Endothelial cell of umbilical vein (primary cell): ENCODE data around the gene FOCAD. TPM values are rescaled to one million over a fixed set of nuclear protein-coding genes. Genes with fewer than 3 reads are reported as not detected.

Experiments used
- BruUV-seq: library from RNA; stranded (reverse); fragments of 400-500 nt; replicated peaks from 2 replicates; lab custom pipeline; 2021; lab: Mats Ljungman, UMichigan
- CTCF ChIA-PET: fragments of 300-600, 350-600 bp; sonication (Branson Sonifier 250); formaldehyde crosslinking; loops from one replicate; lab custom pipeline; 2021; ENCODE audit warnings: antibody characterized with exemption, inconsistent platforms; lab: Charles Lee
- POLR2A ChIA-PET: fragments of 300-600, 350-600 bp; sonication (Branson Sonifier 250); formaldehyde crosslinking; loops from one replicate; lab custom pipeline; 2021; ENCODE audit warnings: antibody characterized with exemption, inconsistent platforms; lab: Charles Lee
- DNase-seq: peaks from one replicate; pipeline ENCODE4 v3.0.0-alpha.2; 2011; ENCODE audit warnings: low read depth, low spot score
- FAIRE-seq: peaks from 2 replicates; lab custom pipeline; 2011; peaks lifted over from hg19 to GRCh38; lab: Jason Lieb, UNC
- H2AFZ ChIP-seq: 2 replicates; pipeline ENCODE4 v1.6.0; 2012; ENCODE audit warnings: low read depth, low read length, control low read depth, inconsistent platforms
- H3K27ac ChIP-seq: 2 replicates; pipeline ENCODE4 v1.5.1; 2011; ENCODE audit warnings: low read depth, mild to moderate bottlenecking, control low read depth, low read length, moderate library complexity; ENCODE audit not compliant: insufficient read depth
- H3K27me3 ChIP-seq, 2 experiments: 2 replicates each; pipeline versions ENCODE4 v1.6.0 to v1.6.1; 2011; ENCODE audit warnings: low read length in 2 of 2, mixed read lengths in 1 of 2; ENCODE audit not compliant: control insufficient read depth in 2 of 2, insufficient read depth in 2 of 2
- H3K36me3 ChIP-seq, 2 experiments: 2 replicates in 1 of 2; 3 replicates in 1 of 2; pipeline ENCODE4 v1.5.1; 2011; ENCODE audit warnings: low read length in 2 of 2, mild to moderate bottlenecking in 1 of 2, moderate library complexity in 1 of 2; ENCODE audit not compliant: control insufficient read depth in 2 of 2, insufficient read depth in 2 of 2; ENCODE audit errors: extremely low read depth in 1 of 2
- H3K4me1 ChIP-seq: 3 replicates; pipeline ENCODE4 v1.5.1; 2011; ENCODE audit warnings: mild to moderate bottlenecking, low read length; ENCODE audit not compliant: control insufficient read depth, insufficient read depth; ENCODE audit errors: extremely low read depth
- H3K4me2 ChIP-seq: 2 replicates; pipeline ENCODE4 v1.6.1; 2011; ENCODE audit warnings: low read length, control low read depth, mixed read lengths; ENCODE audit not compliant: insufficient read depth
- H3K4me3 ChIP-seq, 3 experiments: fragments of 200-600 bp in 1 of 3; sonication (generic), shearing (Covaris generic) in 1 of 3; replicated peaks in 1 of 3; 2 replicates each; pipeline ENCODE4 v1.5.1; 2011 to 2016; ENCODE audit warnings: control low read depth in 3 of 3, low read length in 3 of 3, mild to moderate bottlenecking in 2 of 3, inconsistent platforms in 1 of 3, low read depth in 1 of 3, moderate library complexity in 1 of 3; ENCODE audit not compliant: insufficient read depth in 1 of 3
- H3K79me2 ChIP-seq: 2 replicates; pipeline ENCODE4 v1.6.0; 2012; ENCODE audit warnings: low read length, inconsistent platforms; ENCODE audit not compliant: control insufficient read depth, insufficient read depth
- H3K9ac ChIP-seq: replicated peaks from 2 replicates; pipeline ENCODE3; 2011; ENCODE audit warnings: low read length, control low read depth; ENCODE audit not compliant: insufficient read depth; ENCODE audit errors: extremely low read depth
- H3K9me1 ChIP-seq: replicated peaks from 3 replicates; pipeline ENCODE4 v1.6.0; 2011; ENCODE audit warnings: mild to moderate bottlenecking, low read length; ENCODE audit not compliant: control insufficient read depth, insufficient read depth; ENCODE audit errors: extremely low read depth
- H3K9me3 ChIP-seq: replicated peaks from 2 replicates; pipeline ENCODE4 v1.5.1; 2012; ENCODE audit warnings: low read length, inconsistent platforms; ENCODE audit not compliant: control insufficient read depth, insufficient read depth
- H4K20me1 ChIP-seq: replicated peaks from 2 replicates; pipeline ENCODE3; 2011; ENCODE audit warnings: mild to moderate bottlenecking, low read length; ENCODE audit not compliant: control insufficient read depth, insufficient read depth; ENCODE audit errors: extremely low read depth
- EZH2 ChIP-seq: IDR thresholded peaks from 2 replicates; pipeline ENCODE4 v1.6.1; 2012; ENCODE audit warnings: borderline replicate concordance, low read depth, mild to moderate bottlenecking, moderate library complexity, low read length, inconsistent platforms; ENCODE audit not compliant: severe bottlenecking
- FOS ChIP-seq: IDR thresholded peaks from 2 replicates; pipeline ENCODE4 v1.6.1; 2011; ENCODE audit warnings: mild to moderate bottlenecking, low read length, moderate library complexity, borderline replicate concordance; ENCODE audit not compliant: insufficient read depth
- GATA2 ChIP-seq: IDR thresholded peaks from 2 replicates; pipeline ENCODE4 v1.7.0; 2011; ENCODE audit warnings: low read depth, mild to moderate bottlenecking, moderate library complexity, mixed read lengths, low read length; ENCODE audit not compliant: insufficient read length, insufficient read depth
- JUN ChIP-seq: IDR thresholded peaks from 2 replicates; pipeline ENCODE4 v1.6.1; 2011; ENCODE audit warnings: borderline replicate concordance, low read depth; ENCODE audit not compliant: insufficient read length, insufficient read depth
- MYC ChIP-seq: IDR thresholded peaks from one replicate; pipeline ENCODE4 v1.6.1; 2011; ENCODE audit warnings: mild to moderate bottlenecking, low read depth, low read length
- POLR2A ChIP-seq: IDR thresholded peaks from 2 replicates; pipeline ENCODE4 v1.6.1; 2012; ENCODE audit warnings: low read depth, mild to moderate bottlenecking, control low read depth, low read length
- POLR2AphosphoS5 ChIP-seq: IDR thresholded peaks from 2 replicates; pipeline ENCODE4 v1.6.1; 2012; ENCODE audit warnings: low read depth, mild to moderate bottlenecking, control low read depth, low read length, moderate library complexity; ENCODE audit not compliant: insufficient read depth
- dilution Hi-C: fragments of 300-500 bp; cut with MboI; formaldehyde crosslinking; loops from one replicate; pipeline ENCODE4 v1.15.0; 2019; ENCODE audit warnings: low sequenced_read_pairs; ENCODE audit not compliant: extremely low pct_ligation_motif_present
- intact Hi-C: fragments of 100-400 bp; cut with micrococcal nuclease; formaldehyde crosslinking; loops from one replicate; pipeline ENCODE4 v1.10.0; 2022
- polyA plus RNA-seq, 4 experiments: library from polyadenylated mRNA; depleted of rRNA in 3 of 4; stranded (reverse) in 3 of 4; unstranded in 1 of 4; fragments of >200 nt; gene quantifications; 2 replicates each; pipeline versions ENCODE4 v1.2.1 to v1.2.3, GENCODE V29; 2011 to 2012; ENCODE audit warnings: missing spikeins in 1 of 4
- total RNA-seq: library from RNA; stranded (reverse); gene quantifications from 2 replicates; pipeline ENCODE4 v1.2.3, GENCODE V29; 2021
- TF ChIP-seq, protein P1 (sequence below), 2 donors: IDR thresholded peaks; 1 replicate in 1 of 2; 2 replicates in 1 of 2; pipeline ENCODE4 v1.5.1; 2011; ENCODE audit warnings: low read length in 2 of 2, mild to moderate bottlenecking in 2 of 2, moderate library complexity in 2 of 2, control low read depth in 1 of 2, inconsistent platforms in 1 of 2, low read depth in 1 of 2; ENCODE audit not compliant: insufficient read depth in 1 of 2; ENCODE audit errors: extremely low read depth in 1 of 2
- TF ChIP-seq, protein P2 (sequence below): IDR thresholded peaks from 2 replicates; pipeline ENCODE4 v1.6.1; 2011; ENCODE audit not compliant: insufficient read depth, insufficient read length

FOCAD gene
- total and polyA plus RNA-seq, 2 donors (not counting 3 experiments of a cell fraction or from before 2014, with no cell fraction given) = 26.7 to 66.9 TPM

DNA sequence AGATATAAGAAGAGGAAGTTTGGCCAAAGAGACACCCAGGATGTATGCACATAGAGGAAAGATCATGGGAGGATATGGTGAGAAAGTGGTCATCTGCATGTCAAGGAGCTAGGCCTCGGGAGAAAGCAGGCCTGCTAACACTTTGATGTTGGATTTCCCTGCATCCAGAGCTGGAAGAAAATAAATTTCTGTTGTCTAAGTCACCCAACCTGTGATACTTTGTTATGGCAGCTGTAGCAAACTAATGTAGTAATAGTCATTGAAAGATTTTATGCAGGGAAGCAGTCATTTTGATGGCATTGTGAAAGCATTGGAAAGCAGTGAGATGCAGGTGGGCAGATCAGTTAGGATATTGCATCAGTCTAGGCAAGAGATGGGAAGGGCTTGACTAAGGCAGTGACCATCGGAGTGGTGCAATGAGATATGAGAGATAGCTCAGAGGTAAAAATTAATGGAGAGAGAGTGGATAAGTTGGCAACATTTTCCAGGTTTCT is 24.5 kb upstream of the FOCAD start:
- Histone ChIP-seq H3K9ac (no peak overlapping the region), H3K79me2 (no peaks in the 10 kb centered on the region), H3K27me3 (peaks cover 0 to 2% of the 10 kb centered on the region in 2 experiments), H3K4me3 (no peak overlapping the region), H3K4me2 (peak overlapping the region; percentile 35), H2AFZ (no peak overlapping the region), H3K9me3 (no peaks in the 10 kb centered on the region), H3K36me3 (no peaks in the 10 kb centered on the region), H4K20me1 (no peaks in the 10 kb centered on the region), H3K4me1 (no peaks in the 10 kb centered on the region), H3K9me1 (no peaks in the 10 kb centered on the region), H3K27ac (no peak overlapping the region)
- FAIRE-seq (no peak), DNase-seq (no peak)
- BruUV-seq = no TSS peak
- dilution Hi-C loops (no loop called here), intact Hi-C loops (no loop called here)
- ChIA-PET CTCF (interaction anchor here (1.4 kb wide), 1 partner anchor 35 kb away, joined by 6 read pairs; no protein-coding TSS in a partner anchor), POLR2A (no interaction called here)
- TF ChIP-seq, protein P1, sequence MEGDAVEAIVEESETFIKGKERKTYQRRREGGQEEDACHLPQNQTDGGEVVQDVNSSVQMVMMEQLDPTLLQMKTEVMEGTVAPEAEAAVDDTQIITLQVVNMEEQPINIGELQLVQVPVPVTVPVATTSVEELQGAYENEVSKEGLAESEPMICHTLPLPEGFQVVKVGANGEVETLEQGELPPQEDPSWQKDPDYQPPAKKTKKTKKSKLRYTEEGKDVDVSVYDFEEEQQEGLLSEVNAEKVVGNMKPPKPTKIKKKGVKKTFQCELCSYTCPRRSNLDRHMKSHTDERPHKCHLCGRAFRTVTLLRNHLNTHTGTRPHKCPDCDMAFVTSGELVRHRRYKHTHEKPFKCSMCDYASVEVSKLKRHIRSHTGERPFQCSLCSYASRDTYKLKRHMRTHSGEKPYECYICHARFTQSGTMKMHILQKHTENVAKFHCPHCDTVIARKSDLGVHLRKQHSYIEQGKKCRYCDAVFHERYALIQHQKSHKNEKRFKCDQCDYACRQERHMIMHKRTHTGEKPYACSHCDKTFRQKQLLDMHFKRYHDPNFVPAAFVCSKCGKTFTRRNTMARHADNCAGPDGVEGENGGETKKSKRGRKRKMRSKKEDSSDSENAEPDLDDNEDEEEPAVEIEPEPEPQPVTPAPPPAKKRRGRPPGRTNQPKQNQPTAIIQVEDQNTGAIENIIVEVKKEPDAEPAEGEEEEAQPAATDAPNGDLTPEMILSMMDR (IDR thresholded peaks at IDR 0.05; ENCODE audit: extremely low read depth in 1 of 2, insufficient read depth in 1 of 2, low read depth in 1 of 2, low read length in 2 of 2) = no peak

DNA sequence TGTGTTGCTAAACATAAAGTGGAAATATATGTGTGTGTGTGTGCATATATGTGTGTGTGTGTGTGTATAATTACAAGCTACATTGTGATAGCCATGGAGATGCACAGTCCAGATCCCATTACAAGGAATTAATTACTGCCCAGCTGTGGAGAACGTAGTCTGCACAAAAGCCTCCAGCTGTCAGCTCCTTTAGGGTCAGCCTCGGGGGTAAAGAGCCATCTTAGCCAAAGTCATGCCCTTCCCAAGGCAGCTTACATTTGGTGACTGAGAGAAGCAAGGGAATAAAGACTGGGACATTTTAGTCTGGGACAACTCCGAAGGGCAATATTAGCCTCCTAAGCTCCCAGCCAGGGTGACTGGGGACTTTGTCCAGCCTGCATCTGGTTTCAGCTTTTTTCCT is 21.9 kb upstream of the FOCAD start:
- intact Hi-C loops = no loop called here
- H3K27me3 ChIP-seq = no peaks in the 10 kb centered on the region
- no peaks in the 10 kb centered on the region for H3K4me1 ChIP-seq
- no peak overlapping the region for H2AFZ ChIP-seq
- H3K9ac ChIP-seq = no peak overlapping the region
- no peaks in the 10 kb centered on the region for H4K20me1 ChIP-seq
- dilution Hi-C loops = no loop called here
- H3K27ac ChIP-seq = no peak overlapping the region
- H3K4me2 ChIP-seq = no peak overlapping the region
- no peaks in the 10 kb centered on the region for H3K79me2 ChIP-seq
- no TSS peak for BruUV-seq
- no peak for DNase-seq
- no peaks in the 10 kb centered on the region for H3K9me3 ChIP-seq
- ChIA-PET CTCF (interaction anchor here (0.7 kb wide), 1 partner anchor 9 kb away, joined by 3 read pairs; no protein-coding TSS in a partner anchor), POLR2A (interaction anchor here (0.5 kb wide), 1 partner anchor 40 kb away, joined by 3 read pairs; the partner anchor contains the start of gene MLLT3)
- FAIRE-seq = no peak
- no peaks in the 10 kb centered on the region for H3K36me3 ChIP-seq
- TF ChIP-seq POLR2A (no peak), FOS (no peak), MYC (no peak), EZH2 (no peak), JUN (no peak), POLR2AphosphoS5 (no peak), GATA2 (no peak)
- TF ChIP-seq, protein P2, sequence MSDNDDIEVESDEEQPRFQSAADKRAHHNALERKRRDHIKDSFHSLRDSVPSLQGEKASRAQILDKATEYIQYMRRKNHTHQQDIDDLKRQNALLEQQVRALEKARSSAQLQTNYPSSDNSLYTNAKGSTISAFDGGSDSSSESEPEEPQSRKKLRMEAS = no peak
- TF ChIP-seq, protein P1 (IDR thresholded peaks at IDR 0.05; ENCODE audit: extremely low read depth in 1 of 2, insufficient read depth in 1 of 2, low read depth in 1 of 2, low read length in 2 of 2) = no peak
- H3K9me1 ChIP-seq = no peaks in the 10 kb centered on the region
- H3K4me3 ChIP-seq = no peak overlapping the region
